Adipocyte (in vitro differentiated cells): ENCODE results near the gene ADGRL3.
"Not testable (repeated sequence)": the region's sequence is repeated elsewhere in the genome, so short reads cannot be mapped to it uniquely, and the experiment has no call there.

ENCODE experiments used
- DNase-seq: peaks from one replicate; pipeline ENCODE4 v3.0.0-alpha.2; 2015; ENCODE audit warnings: low read depth
- H3K27me3 ChIP-seq: replicated peaks from 2 replicates; pipeline ENCODE4 v1.7.0; 2013; ENCODE audit warnings: mild to moderate bottlenecking, low read length, moderate library complexity; ENCODE audit not compliant: control insufficient read depth, insufficient read depth
- H3K36me3 ChIP-seq: 2 replicates; pipeline ENCODE4 v1.7.0; 2013; ENCODE audit warnings: low read length, mild to moderate bottlenecking, moderate library complexity; ENCODE audit not compliant: control insufficient read depth, insufficient read depth, severe bottlenecking
- H3K4me1 ChIP-seq: 2 replicates; pipeline ENCODE4 v1.7.0; 2013; ENCODE audit warnings: mild to moderate bottlenecking, low read length, moderate library complexity; ENCODE audit not compliant: control insufficient read depth, insufficient read depth
- H3K4me3 ChIP-seq: 2 replicates; pipeline ENCODE4 v1.7.0; 2013; ENCODE audit warnings: mild to moderate bottlenecking, low read length, moderate library complexity
- H3K9ac ChIP-seq: 2 replicates; pipeline ENCODE4 v1.7.0; 2013; ENCODE audit warnings: mild to moderate bottlenecking, low read length, moderate library complexity
- H3K9me3 ChIP-seq: 2 replicates; pipeline ENCODE4 v1.7.0; 2013; ENCODE audit warnings: mild to moderate bottlenecking, low read length, moderate library complexity; ENCODE audit not compliant: control insufficient read depth

The ADGRL3 gene

GRCh38 chr4:61727286-61727685, 527.2 kb downstream of the ADGRL3 start:
- H3K9ac ChIP-seq = no peak overlapping the region
- no peak overlapping the region for H3K4me3 ChIP-seq
- H3K36me3 ChIP-seq = no peaks in the 10 kb centered on the region
- no peak for DNase-seq
- no peaks in the 10 kb centered on the region for H3K4me1 ChIP-seq
- H3K9me3 ChIP-seq = no peaks in the 10 kb centered on the region
- H3K27me3 ChIP-seq = no peaks in the 10 kb centered on the region

- Histone ChIP-seq H3K27me3 (no peaks in the 10 kb centered on the region), H3K36me3 (no peaks in the 10 kb centered on the region), H3K4me3 (no peak overlapping the region), H3K9ac (no peak overlapping the region), H3K4me1 (no peaks in the 10 kb centered on the region), H3K9me3 (no peaks in the 10 kb centered on the region)
- no peak for DNase-seq
Measured at GRCh38 chr4:61734409-61734808, 534.3 kb downstream of the ADGRL3 start.

- no peak overlapping the region for H3K4me3 ChIP-seq
- DNase-seq = no peak
- H3K27me3 ChIP-seq = no peaks in the 10 kb centered on the region
- H3K9ac ChIP-seq = no peak overlapping the region
- no peaks in the 10 kb centered on the region for H3K9me3 ChIP-seq
- H3K36me3 ChIP-seq = no peaks in the 10 kb centered on the region
- H3K4me1 ChIP-seq = no peaks in the 10 kb centered on the region
Measured at GRCh38 chr4:61739887-61740286, 539.8 kb downstream of the ADGRL3 start.

- no peak overlapping the region for H3K9ac ChIP-seq
- no peaks in the 10 kb centered on the region for H3K27me3 ChIP-seq
- no peaks in the 10 kb centered on the region for H3K9me3 ChIP-seq
- H3K4me3 ChIP-seq = no peak overlapping the region
- no peaks in the 10 kb centered on the region for H3K36me3 ChIP-seq
- no peak for DNase-seq
- no peaks in the 10 kb centered on the region for H3K4me1 ChIP-seq
Measured at GRCh38 chr4:61740886-61741285, 540.8 kb downstream of the ADGRL3 start.

GRCh38 chr4:61741327-61742096, 541.4 kb downstream of the ADGRL3 start:
- no peaks in the 10 kb centered on the region for H3K4me1 ChIP-seq
- no peaks in the 10 kb centered on the region for H3K9me3 ChIP-seq
- no peaks in the 10 kb centered on the region for H3K27me3 ChIP-seq
- H3K9ac ChIP-seq = no peak overlapping the region
- no peak overlapping the region for H3K4me3 ChIP-seq
- DNase-seq = peak; percentile 48
- no peaks in the 10 kb centered on the region for H3K36me3 ChIP-seq

GRCh38 chr4:61750810-61751209, 550.7 kb downstream of the ADGRL3 start:
- Histone ChIP-seq H3K9ac (no peak overlapping the region), H3K4me3 (no peak overlapping the region), H3K9me3 (no peaks in the 10 kb centered on the region), H3K36me3 (no peaks in the 10 kb centered on the region), H3K27me3 (no peaks in the 10 kb centered on the region), H3K4me1 (no peaks in the 10 kb centered on the region)
- DNase-seq = no peak

- Histone ChIP-seq H3K4me1 (no peaks in the 10 kb centered on the region), H3K36me3 (no peaks in the 10 kb centered on the region), H3K27me3 (no peaks in the 10 kb centered on the region), H3K9me3 (no peaks in the 10 kb centered on the region), H3K4me3 (no peak overlapping the region), H3K9ac (no peak overlapping the region)
- no peak for DNase-seq
Measured at GRCh38 chr4:61752617-61753016, 552.5 kb downstream of the ADGRL3 start.

- Histone ChIP-seq H3K4me3 (no peak overlapping the region), H3K9me3 (no peaks in the 10 kb centered on the region), H3K4me1 (no peaks in the 10 kb centered on the region), H3K36me3 (no peaks in the 10 kb centered on the region), H3K27me3 (no peaks in the 10 kb centered on the region), H3K9ac (no peak overlapping the region)
- no peak for DNase-seq
Measured at GRCh38 chr4:61753739-61754138, 553.6 kb downstream of the ADGRL3 start.

- H3K4me1 ChIP-seq, DNase-seq, H3K9ac ChIP-seq, H3K27me3 ChIP-seq, H3K36me3 ChIP-seq, H3K9me3 ChIP-seq, H3K4me3 ChIP-seq: not testable (repeated sequence)
Measured at GRCh38 chr4:61756937-61757336, 556.8 kb downstream of the ADGRL3 start.

GRCh38 chr4:61757983-61758382, 557.9 kb downstream of the ADGRL3 start:
- H3K4me3 ChIP-seq, H3K36me3 ChIP-seq, H3K9me3 ChIP-seq, DNase-seq, H3K9ac ChIP-seq, H3K27me3 ChIP-seq, H3K4me1 ChIP-seq: not testable (repeated sequence)

- not testable (repeated sequence) for H3K9me3 ChIP-seq, H3K27me3 ChIP-seq, H3K4me3 ChIP-seq, DNase-seq, H3K4me1 ChIP-seq, H3K36me3 ChIP-seq, H3K9ac ChIP-seq
Measured at GRCh38 chr4:61758596-61758995, 558.5 kb downstream of the ADGRL3 start.

GRCh38 chr4:61759245-61759644, 559.1 kb downstream of the ADGRL3 start:
- not testable (repeated sequence) for H3K4me1 ChIP-seq, H3K36me3 ChIP-seq, H3K27me3 ChIP-seq, H3K4me3 ChIP-seq, H3K9ac ChIP-seq, DNase-seq, H3K9me3 ChIP-seq
